Activated CD4-positive, alpha-beta T cell treated with anti-CD3 and anti-CD28 coated beads for 36 hours (primary cell): ENCODE data around the gene CRY2. TPM values are rescaled to one million over a fixed set of nuclear protein-coding genes. Genes with fewer than 3 reads are reported as not detected.
"Not testable (repeated sequence)": the region's sequence is repeated elsewhere in the genome, so short reads cannot be mapped to it uniquely, and the experiment has no call there.

Source experiments
- ATAC-seq: fragments of 200-7000 bp; cut with Tn5 transposase; one replicate; pipeline ENCODE4 v1.10.0; 2021; ENCODE audit warnings: mild to moderate bottlenecking, moderate library complexity
- CTCF ChIA-PET: fragments of 350-600 bp; sonication (Branson Sonifier 250); formaldehyde crosslinking; loops from one replicate; lab custom pipeline; 2021; ENCODE audit warnings: antibody characterized with exemption; lab: Charles Lee
- POLR2A ChIA-PET: fragments of 350-600 bp; sonication (Branson Sonifier 250); formaldehyde crosslinking; loops from one replicate; lab custom pipeline; 2021; ENCODE audit warnings: antibody characterized with exemption, inconsistent platforms; lab: Charles Lee
- DNase-seq: peaks from one replicate; pipeline ENCODE4 v3.0.0-alpha.2; 2020
- H3K27ac Mint-ChIP-seq: one replicate; pipeline ENCODE4 v1.8.0; 2021; ENCODE audit warnings: mixed read lengths
- H3K27me3 Mint-ChIP-seq: one replicate; pipeline ENCODE4 v1.8.0; 2021; ENCODE audit warnings: mixed read lengths
- H3K36me3 Mint-ChIP-seq: one replicate; pipeline ENCODE4 v1.8.0; 2021; ENCODE audit warnings: low read depth, mixed read lengths
- H3K4me1 Mint-ChIP-seq: one replicate; pipeline ENCODE4 v1.8.0; 2021; ENCODE audit warnings: mixed read lengths
- H3K4me3 Mint-ChIP-seq: one replicate; pipeline ENCODE4 v1.8.0; 2021; ENCODE audit warnings: mild to moderate bottlenecking, moderate library complexity, mixed read lengths
- H3K9me3 Mint-ChIP-seq: one replicate; pipeline ENCODE4 v1.8.0; 2021; ENCODE audit warnings: low read depth, mixed read lengths
- intact Hi-C, 2 experiments: fragments of 100-400 bp; cut with DNase I in 1 of 2; cut with micrococcal nuclease in 1 of 2; formaldehyde crosslinking; loops; one replicate each; pipeline versions ENCODE4 v1.14.2 to v1.15.1; 2022 to 2024; cut with DNase I, micrococcal nuclease
- total RNA-seq, 2 experiments: library from RNA; stranded (reverse); gene quantifications; one replicate each; pipeline ENCODE4 v1.2.3, GENCODE V29; 2021

Gene CRY2
- total RNA-seq, 2 experiments from 2014 or later, result 13.1 to 14.1 TPM

DNA sequence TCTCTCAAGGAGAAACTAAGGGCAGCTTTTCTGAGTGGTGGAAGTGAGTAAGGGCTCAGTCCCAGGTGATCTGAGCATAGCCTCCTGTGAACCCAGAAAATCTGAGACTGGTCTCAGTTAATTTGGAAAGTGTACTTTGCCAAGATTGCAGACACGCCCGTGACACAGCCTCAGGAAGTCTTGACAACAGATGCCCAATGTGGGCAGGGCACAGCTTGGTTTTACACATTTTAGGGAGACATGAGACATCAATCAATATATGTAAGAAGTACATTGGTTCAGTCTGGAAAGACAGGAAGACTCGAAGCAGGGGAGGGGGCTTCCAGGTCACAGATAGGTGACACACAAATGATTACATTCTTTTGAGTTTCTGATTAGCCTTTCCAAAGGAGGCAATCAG lies 13.5 kb upstream of the CRY2 start:
- Mint-ChIP-seq H3K4me3 (no peak overlapping the region), H3K9me3 (no peaks in the 10 kb centered on the region), H3K36me3 (no peaks in the 10 kb centered on the region), H3K27ac (no peak overlapping the region), H3K4me1 (peaks cover 9% of the 10 kb centered on the region), H3K27me3 (peaks cover 2% of the 10 kb centered on the region)
- ChIA-PET CTCF (interaction anchor here (0.7 to 2.1 kb wide), 2 partner anchors 9 to 173 kb away, joined by 3 to 7 read pairs; no protein-coding TSS in a partner anchor), POLR2A (no interaction called here)
- intact Hi-C loops, result no loop called here
- ATAC-seq (no peak), DNase-seq (no peak)

- Mint-ChIP-seq H3K27me3 (peaks cover 2% of the 10 kb centered on the region), H3K4me3 (no peak overlapping the region), H3K36me3 (no peaks in the 10 kb centered on the region), H3K9me3 (no peaks in the 10 kb centered on the region), H3K4me1 (peaks cover 9% of the 10 kb centered on the region), H3K27ac (peak overlapping the region; percentile 14)
- ATAC-seq, result peak; percentile 69
- intact Hi-C loops, result no loop called here
- no peak for DNase-seq
- ChIA-PET CTCF (interaction anchor here (0.7 to 2.1 kb wide), 4 partner anchors 8 to 173 kb away, joined by 3 to 7 read pairs (median 4); no protein-coding TSS in a partner anchor), POLR2A (no interaction called here)
These were observed 12.9 kb upstream of the CRY2 start for GRCh38 chr11:45834298-45834756.

DNA sequence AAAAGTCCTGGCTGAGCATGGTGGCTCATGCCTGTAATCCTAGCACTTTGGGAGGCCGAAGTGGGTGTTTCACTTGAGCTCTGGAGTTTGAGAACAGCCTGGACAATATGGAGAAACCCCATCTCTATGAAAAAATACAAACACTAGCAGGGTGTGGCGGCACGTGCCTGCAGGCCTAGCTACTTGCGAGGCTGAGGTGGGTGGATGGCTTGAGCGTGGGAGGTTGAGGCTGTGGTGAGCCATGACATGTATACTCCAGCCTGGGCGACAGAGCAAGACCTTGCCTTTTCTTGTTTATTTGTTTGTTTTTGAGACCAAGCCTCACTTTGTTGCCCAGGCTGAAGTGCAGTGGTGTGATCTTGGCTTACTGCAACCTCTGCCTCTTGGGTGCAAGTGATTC lies 8.1 kb upstream of the CRY2 start:
- H3K9me3 Mint-ChIP-seq, result no peaks in the 10 kb centered on the region
- no peaks in the 10 kb centered on the region for H3K36me3 Mint-ChIP-seq
- H3K4me3 Mint-ChIP-seq, result no peak overlapping the region
- H3K27ac Mint-ChIP-seq, result no peak overlapping the region
- peaks cover 16% of the 10 kb centered on the region for H3K4me1 Mint-ChIP-seq
- ChIA-PET CTCF (no interaction called here), POLR2A (no interaction called here)
- DNase-seq, result no peak
- no peak for ATAC-seq
- intact Hi-C loops, result no loop called here
- peaks cover 2% of the 10 kb centered on the region for H3K27me3 Mint-ChIP-seq

GRCh38 chr11:45840251-45840650 lies 7.0 kb upstream of the CRY2 start:
- DNase-seq, H3K36me3 Mint-ChIP-seq, H3K27ac Mint-ChIP-seq, H3K4me3 Mint-ChIP-seq, H3K27me3 Mint-ChIP-seq, H3K9me3 Mint-ChIP-seq, intact Hi-C loops, POLR2A ChIA-PET, ATAC-seq, CTCF ChIA-PET: not testable (repeated sequence)
- peaks cover 13% of the 10 kb centered on the region for H3K4me1 Mint-ChIP-seq

DNA sequence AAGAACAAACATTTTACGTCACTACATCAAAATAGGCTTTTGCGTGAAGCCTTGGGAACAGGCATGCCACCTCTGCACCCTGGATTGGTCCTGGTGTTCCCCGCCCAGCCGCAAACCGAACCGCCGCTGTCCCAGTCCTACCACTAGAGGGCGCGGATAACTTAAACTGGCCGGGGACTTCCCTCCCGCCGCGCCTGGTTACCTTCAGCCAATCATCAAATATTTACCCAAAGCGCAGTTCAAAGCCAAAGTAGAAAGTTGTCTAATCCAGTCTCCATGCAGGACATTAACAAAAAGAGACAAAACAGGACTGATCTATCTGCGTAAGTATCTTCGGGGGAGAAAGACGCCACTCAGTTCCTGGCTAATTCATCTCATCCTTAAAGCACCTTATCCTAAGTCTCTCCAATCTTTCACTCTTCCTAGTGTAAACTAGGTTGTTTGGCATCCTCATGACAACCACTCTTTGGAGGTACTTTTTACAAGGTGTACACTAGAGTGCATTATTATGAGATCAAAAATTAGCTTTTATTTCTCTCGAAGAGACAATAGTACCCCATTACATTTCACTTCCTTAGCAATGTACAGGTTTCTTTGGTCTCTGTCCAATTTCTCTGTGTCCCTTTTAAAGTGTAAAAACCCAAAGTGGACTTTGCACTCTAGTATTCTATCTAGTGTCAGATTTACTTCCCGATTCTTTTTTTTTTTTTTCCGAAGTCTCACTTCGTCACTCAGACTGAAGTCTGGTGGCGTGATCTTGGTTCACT lies 3.9 kb upstream of the CRY2 start:
- peak; percentile 47 for ATAC-seq
- peak; percentile 94 for DNase-seq
- ChIA-PET POLR2A (no interaction called here), CTCF (interaction anchor here (0.5 to 2.8 kb wide), 16 partner anchors 8 to 453 kb away, joined by 3 to 15 read pairs (median 4); partner anchors contain the start of gene SLC35C1)
- peak overlapping the region; percentile 36 for H3K4me3 Mint-ChIP-seq
- H3K9me3 Mint-ChIP-seq, result no peaks in the 10 kb centered on the region
- H3K36me3 Mint-ChIP-seq, result no peaks in the 10 kb centered on the region
- peaks cover 25% of the 10 kb centered on the region for H3K4me1 Mint-ChIP-seq
- H3K27me3 Mint-ChIP-seq, result no peaks in the 10 kb centered on the region
- intact Hi-C loops, result loop anchor here (1.0 kb wide), 5 partner anchors 38 to 697 kb away; partner anchors contain the start of genes PEX16 (in 1 of the 2), PRDM11 (in 1 of the 2) and SLC35C1 (in 1 of the 2)
- peak overlapping the region; percentile 49 for H3K27ac Mint-ChIP-seq

GRCh38 chr11:45844822-45845578 lies 2.3 kb upstream of the CRY2 start:
- DNase-seq (no peak), ATAC-seq (no peak)
- Mint-ChIP-seq H3K27me3 (no peaks in the 10 kb centered on the region), H3K27ac (no peak overlapping the region), H3K36me3 (no peaks in the 10 kb centered on the region), H3K9me3 (no peaks in the 10 kb centered on the region), H3K4me3 (no peak overlapping the region), H3K4me1 (peaks cover 38% of the 10 kb centered on the region)
- ChIA-PET CTCF (interaction anchor here (0.7 to 1.5 kb wide), 2 partner anchors 10 to 50 kb away, joined by 3 to 4 read pairs; no protein-coding TSS in a partner anchor), POLR2A (no interaction called here)
- intact Hi-C loops, result loop anchor here (5.0 kb wide), 3 partner anchors 52 to 1797 kb away; partner anchors contain the start of genes CKAP5 (in 1 of the 2) and MTCH2 (in 1 of the 2)

GRCh38 chr11:45846174-45846675 lies 1.1 kb upstream of the CRY2 start:
- ATAC-seq (no peak), DNase-seq (no peak)
- H3K4me3 Mint-ChIP-seq, result peak overlapping the region; percentile 74
- intact Hi-C loops, result loop anchor here (2.0 to 5.0 kb wide), 7 partner anchors 51 to 1796 kb away; partner anchors contain the start of genes CD82 (in 1 of the 2), CKAP5 (in 1 of the 2) and MTCH2 (in 1 of the 2)
- ChIA-PET POLR2A (interaction anchor here (1.4 kb wide), 1 partner anchor 70 kb away, joined by 3 read pairs; no protein-coding TSS in a partner anchor), CTCF (interaction anchor here (0.8 to 1.5 kb wide), 4 partner anchors 12 to 60 kb away, joined by 3 to 4 read pairs (median 3); no protein-coding TSS in a partner anchor)
- H3K36me3 Mint-ChIP-seq, result no peaks in the 10 kb centered on the region
- peaks cover 48% of the 10 kb centered on the region for H3K4me1 Mint-ChIP-seq
- H3K27ac Mint-ChIP-seq, result peak overlapping the region; percentile 55
- no peaks in the 10 kb centered on the region for H3K27me3 Mint-ChIP-seq
- H3K9me3 Mint-ChIP-seq, result no peaks in the 10 kb centered on the region

- DNase-seq (peak; percentile 66), ATAC-seq (peak; percentile 16)
- Mint-ChIP-seq H3K27ac (peak overlapping the region; percentile 58), H3K9me3 (no peaks in the 10 kb centered on the region), H3K4me3 (peak overlapping the region; percentile 74), H3K27me3 (no peaks in the 10 kb centered on the region), H3K36me3 (no peaks in the 10 kb centered on the region), H3K4me1 (peaks cover 56% of the 10 kb centered on the region)
- intact Hi-C loops, result loop anchor here (1.0 to 5.0 kb wide), 15 partner anchors 37 to 1794 kb away; partner anchors contain the start of genes SLC35C1 (in 2 of the 2), ARHGAP1 (in 1 of the 2), CD82 (in 1 of the 2) and CKAP5 (in 1 of the 2)
- ChIA-PET CTCF (no interaction called here), POLR2A (interaction anchor here (0.5 to 1.3 kb wide), 2 partner anchors 67 to 70 kb away, joined by 3 to 8 read pairs; partner anchors contain the start of gene PEX16)
These were observed 639 bp downstream of the CRY2 start for GRCh38 chr11:45847911-45848316.

DNA sequence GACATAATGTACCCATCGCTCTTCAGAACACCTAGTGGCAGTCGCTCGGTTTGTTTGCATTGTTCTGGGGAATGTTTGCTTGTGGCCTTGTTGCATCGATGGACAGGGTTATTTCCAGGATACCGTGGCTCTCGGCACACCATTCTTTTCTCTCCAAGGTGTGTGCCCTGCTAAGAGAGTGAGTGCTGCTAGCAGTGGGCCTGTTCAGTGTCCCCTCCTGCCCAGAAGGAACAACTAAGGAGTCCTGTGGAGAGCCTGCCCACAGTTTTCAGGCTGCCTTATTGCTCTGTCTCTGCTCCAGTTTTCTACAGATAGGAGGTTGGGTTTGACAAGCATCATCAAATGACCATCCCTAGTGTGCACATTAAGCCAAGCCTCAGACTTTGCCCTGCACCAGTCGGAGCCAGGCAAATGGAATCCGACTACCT lies 1.4 kb downstream of the CRY2 start:
- Mint-ChIP-seq H3K4me1 (peaks cover 48% of the 10 kb centered on the region), H3K36me3 (no peaks in the 10 kb centered on the region), H3K4me3 (peak overlapping the region; percentile 74), H3K27ac (no peak overlapping the region), H3K9me3 (no peaks in the 10 kb centered on the region), H3K27me3 (no peaks in the 10 kb centered on the region)
- intact Hi-C loops, result loop anchor here (5.0 kb wide), 3 partner anchors 49 to 1794 kb away; partner anchors contain the start of genes CKAP5 (in 1 of the 2) and MTCH2 (in 1 of the 2)
- POLR2A ChIA-PET, result no interaction called here
- DNase-seq (no peak), ATAC-seq (no peak)
- CTCF ChIA-PET, result no interaction called here

DNA sequence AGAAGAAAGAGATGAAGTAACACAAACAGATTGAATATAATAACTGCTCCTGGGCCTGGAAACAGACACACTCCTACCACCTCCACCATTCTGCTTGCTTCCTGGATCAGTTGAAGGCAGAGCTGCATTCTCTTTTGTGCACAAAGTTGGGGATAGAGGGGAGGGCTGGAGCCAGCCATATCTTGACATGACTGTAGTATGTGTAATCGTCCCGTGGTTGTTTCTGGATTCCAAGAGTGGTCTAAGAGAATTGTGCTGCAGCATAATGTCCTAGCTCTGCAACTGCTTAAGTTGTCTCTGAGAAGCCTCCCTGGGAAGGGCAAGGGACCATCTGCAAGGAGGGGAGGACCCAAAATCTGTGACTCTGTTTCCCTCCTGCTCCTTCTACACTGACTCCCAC lies 3.2 kb downstream of the CRY2 start:
- no peak for DNase-seq
- ChIA-PET POLR2A (no interaction called here), CTCF (interaction anchor here (0.9 to 1.0 kb wide), 2 partner anchors 8 to 555 kb away, joined by 3 read pairs; no protein-coding TSS in a partner anchor)
- no peaks in the 10 kb centered on the region for H3K36me3 Mint-ChIP-seq
- H3K4me3 Mint-ChIP-seq, result no peak overlapping the region
- intact Hi-C loops, result no loop called here
- H3K27ac Mint-ChIP-seq, result no peak overlapping the region
- ATAC-seq, result no peak
- H3K4me1 Mint-ChIP-seq, result peaks cover 44% of the 10 kb centered on the region
- no peaks in the 10 kb centered on the region for H3K27me3 Mint-ChIP-seq
- H3K9me3 Mint-ChIP-seq, result no peaks in the 10 kb centered on the region
